Measurements from ENCODE around the gene SHQ1. TPM values are rescaled to one million over a fixed set of nuclear protein-coding genes. Genes with fewer than 3 reads are reported as not detected.

Gene SHQ1
- total RNA-seq, 2 donors from 2014 or later, result 10.9 to 25.0 TPM

DNA sequence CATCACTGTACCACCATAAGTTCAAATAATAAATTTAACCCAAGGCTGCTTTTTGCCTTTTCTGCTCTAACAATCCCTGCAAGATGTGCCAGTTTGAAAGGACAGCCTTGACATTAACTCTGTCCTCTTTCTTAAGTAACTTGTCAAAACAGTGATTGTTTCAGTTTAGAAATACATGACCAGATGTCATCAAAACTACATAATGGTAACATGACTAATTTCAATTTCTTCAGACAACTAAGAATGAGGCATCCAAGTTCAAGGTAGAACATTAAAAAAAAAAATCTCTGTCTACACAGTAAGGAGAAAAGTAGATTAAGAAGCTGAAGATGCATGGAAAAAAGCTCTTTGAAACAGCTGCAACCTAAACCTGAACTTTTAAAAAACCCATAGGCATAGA lies 47.4 kb downstream of the SHQ1 start:
- H3K27me3 ChIP-seq, result no peaks in the 10 kb centered on the region
- H3K4me3 ChIP-seq, result no peak overlapping the region
- no peaks in the 10 kb centered on the region for H3K9me3 ChIP-seq
- no peak for DNase-seq
- no peak overlapping the region for H3K9ac ChIP-seq (ENCODE audit: low read depth in 2 of 2, low read length in 2 of 2)
- intact Hi-C loops (cut with DNase I), result no loop called here
- no peaks in the 10 kb centered on the region for H3K36me3 ChIP-seq
- H3K27ac ChIP-seq, result no peak overlapping the region
- H3K4me1 ChIP-seq, result no peaks in the 10 kb centered on the region
- TF ChIP-seq, protein P1, sequence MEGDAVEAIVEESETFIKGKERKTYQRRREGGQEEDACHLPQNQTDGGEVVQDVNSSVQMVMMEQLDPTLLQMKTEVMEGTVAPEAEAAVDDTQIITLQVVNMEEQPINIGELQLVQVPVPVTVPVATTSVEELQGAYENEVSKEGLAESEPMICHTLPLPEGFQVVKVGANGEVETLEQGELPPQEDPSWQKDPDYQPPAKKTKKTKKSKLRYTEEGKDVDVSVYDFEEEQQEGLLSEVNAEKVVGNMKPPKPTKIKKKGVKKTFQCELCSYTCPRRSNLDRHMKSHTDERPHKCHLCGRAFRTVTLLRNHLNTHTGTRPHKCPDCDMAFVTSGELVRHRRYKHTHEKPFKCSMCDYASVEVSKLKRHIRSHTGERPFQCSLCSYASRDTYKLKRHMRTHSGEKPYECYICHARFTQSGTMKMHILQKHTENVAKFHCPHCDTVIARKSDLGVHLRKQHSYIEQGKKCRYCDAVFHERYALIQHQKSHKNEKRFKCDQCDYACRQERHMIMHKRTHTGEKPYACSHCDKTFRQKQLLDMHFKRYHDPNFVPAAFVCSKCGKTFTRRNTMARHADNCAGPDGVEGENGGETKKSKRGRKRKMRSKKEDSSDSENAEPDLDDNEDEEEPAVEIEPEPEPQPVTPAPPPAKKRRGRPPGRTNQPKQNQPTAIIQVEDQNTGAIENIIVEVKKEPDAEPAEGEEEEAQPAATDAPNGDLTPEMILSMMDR (IDR thresholded peaks at IDR 0.05), result no peak

DNA sequence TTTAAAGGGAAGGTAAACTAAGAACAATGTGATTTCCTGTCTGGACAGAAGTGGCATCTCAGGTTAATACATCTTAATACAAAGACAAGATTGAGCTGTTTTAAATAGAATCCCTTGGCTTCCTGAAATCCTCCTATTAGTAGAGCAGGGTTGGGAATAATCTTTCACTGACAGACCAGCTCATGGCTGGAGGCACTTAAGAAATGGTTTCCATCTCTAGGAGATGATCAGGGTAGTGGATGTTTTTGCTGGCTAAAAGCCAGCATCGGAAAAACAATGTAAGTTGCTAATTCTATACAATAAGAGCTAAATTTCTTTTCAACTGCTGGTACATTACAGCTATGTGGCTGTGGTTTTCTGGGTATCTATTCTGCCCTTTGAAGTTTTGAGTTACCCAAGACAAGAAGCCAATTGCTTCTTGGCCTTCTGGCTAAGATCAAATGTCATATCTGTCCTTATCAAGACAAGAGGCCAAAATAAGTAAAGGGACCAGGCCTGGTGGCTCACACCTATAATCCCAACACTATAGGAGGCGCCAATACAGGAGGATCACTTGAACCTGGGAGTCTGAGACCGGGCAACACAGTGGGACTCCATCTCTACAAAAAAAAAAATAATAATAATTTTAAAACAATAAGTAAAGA lies 49.6 kb downstream of the SHQ1 start:
- no peak overlapping the region for H3K27ac ChIP-seq
- no peak overlapping the region for H3K4me3 ChIP-seq
- H3K9ac ChIP-seq (ENCODE audit: low read depth in 2 of 2, low read length in 2 of 2), result no peak overlapping the region
- no peaks in the 10 kb centered on the region for H3K27me3 ChIP-seq
- intact Hi-C loops (cut with DNase I), result no loop called here
- DNase-seq, result no peak
- no peaks in the 10 kb centered on the region for H3K4me1 ChIP-seq
- no peaks in the 10 kb centered on the region for H3K36me3 ChIP-seq
- TF ChIP-seq, protein P1 (IDR thresholded peaks at IDR 0.05), result no peak
- H3K9me3 ChIP-seq, result no peaks in the 10 kb centered on the region

DNA sequence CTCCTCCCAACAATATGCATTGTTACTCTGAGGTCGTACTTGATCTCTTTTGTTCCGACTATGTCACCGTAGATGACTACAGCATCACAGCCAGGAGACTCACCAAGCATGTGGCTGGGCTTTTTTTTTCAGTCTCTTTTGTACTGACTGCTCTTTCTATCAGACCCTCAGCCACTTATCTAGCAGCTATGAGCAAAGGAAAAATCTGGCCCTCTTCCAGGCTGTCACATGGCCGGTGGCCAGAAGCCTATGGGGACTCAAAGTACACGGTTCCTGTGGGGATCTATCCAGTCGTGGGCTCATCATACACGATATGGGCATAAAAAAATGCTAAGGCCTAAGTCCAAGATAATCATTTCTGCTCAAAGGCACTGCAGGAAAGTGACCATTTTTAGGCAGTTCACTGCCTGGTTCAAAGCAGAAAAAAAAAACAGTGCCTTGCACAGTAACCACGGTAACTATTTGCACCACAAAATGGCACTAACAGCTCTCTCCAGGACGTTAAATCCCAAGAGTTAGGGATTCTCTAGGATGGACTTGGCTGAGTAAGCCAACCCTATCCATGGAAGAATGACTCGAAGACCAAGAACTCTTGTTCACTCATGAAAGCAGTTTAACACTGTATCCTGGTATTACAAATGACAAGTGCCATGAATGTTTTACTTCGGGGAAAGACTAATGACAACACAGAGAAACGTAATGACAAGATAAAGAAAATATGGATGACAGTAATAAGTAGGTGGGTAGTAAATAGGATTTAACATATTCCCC lies 50.3 kb downstream of the SHQ1 start:
- Histone ChIP-seq H3K27me3 (no peaks in the 10 kb centered on the region), H3K4me1 (no peaks in the 10 kb centered on the region), H3K4me3 (no peak overlapping the region), H3K36me3 (no peaks in the 10 kb centered on the region), H3K27ac (no peak overlapping the region), H3K9ac (ENCODE audit: low read depth in 2 of 2, low read length in 2 of 2) (no peak overlapping the region), H3K9me3 (no peaks in the 10 kb centered on the region)
- no peak for DNase-seq
- intact Hi-C loops (cut with DNase I), result no loop called here
- TF ChIP-seq, protein P1 (IDR thresholded peaks at IDR 0.05), result no peak

DNA sequence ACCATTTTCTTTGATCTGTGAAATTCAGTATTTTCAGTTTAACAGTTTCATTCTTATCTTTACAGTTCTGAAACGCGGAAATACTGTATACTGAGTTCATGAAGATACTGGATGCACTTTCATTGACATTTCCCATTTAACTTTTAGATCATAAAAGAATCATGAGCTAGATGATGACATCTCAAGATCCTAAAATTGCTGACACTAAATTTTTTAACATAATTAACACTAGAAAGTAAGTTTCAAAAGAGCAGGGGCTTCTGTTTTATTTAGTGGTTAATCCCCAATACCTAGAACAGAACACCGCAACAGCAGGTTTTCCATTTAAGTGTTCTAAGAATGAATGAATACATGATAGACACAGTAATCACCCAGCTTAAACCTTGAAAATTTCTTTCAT lies 54.2 kb downstream of the SHQ1 start:
- Histone ChIP-seq H3K27ac (no peak overlapping the region), H3K4me1 (no peaks in the 10 kb centered on the region), H3K4me3 (no peak overlapping the region), H3K27me3 (no peaks in the 10 kb centered on the region), H3K9ac (ENCODE audit: low read depth in 2 of 2, low read length in 2 of 2) (no peak overlapping the region), H3K36me3 (no peaks in the 10 kb centered on the region), H3K9me3 (no peaks in the 10 kb centered on the region)
- DNase-seq, result no peak
- TF ChIP-seq, protein P1 (IDR thresholded peaks at IDR 0.05), result no peak
- intact Hi-C loops (cut with DNase I), result no loop called here

DNA sequence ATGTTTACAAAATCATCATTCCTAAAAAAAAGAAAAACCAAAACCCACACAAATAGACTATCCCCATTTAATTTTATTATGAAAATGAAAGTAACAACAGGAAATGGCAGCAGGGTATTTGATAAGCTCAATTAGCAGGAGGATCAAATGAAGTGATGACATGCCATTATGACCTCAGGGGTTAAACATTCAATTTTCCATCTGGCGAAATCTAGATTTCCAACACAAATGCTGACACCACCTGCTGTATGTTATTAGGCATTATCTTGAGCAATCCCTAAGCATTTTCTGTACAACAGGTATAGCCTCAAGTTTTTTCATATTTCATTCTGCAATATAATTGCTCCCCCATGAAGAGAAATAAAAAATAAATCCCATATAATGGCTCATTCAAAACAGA lies 57.1 kb downstream of the SHQ1 start:
- H3K9me3 ChIP-seq, result no peaks in the 10 kb centered on the region
- intact Hi-C loops (cut with DNase I), result no loop called here
- no peak for DNase-seq
- H3K36me3 ChIP-seq, result no peaks in the 10 kb centered on the region
- no peaks in the 10 kb centered on the region for H3K4me1 ChIP-seq
- H3K27ac ChIP-seq, result no peak overlapping the region
- no peaks in the 10 kb centered on the region for H3K27me3 ChIP-seq
- H3K9ac ChIP-seq (ENCODE audit: low read depth in 2 of 2, low read length in 2 of 2), result no peak overlapping the region
- no peak overlapping the region for H3K4me3 ChIP-seq
- TF ChIP-seq, protein P1 (IDR thresholded peaks at IDR 0.05), result no peak

Data from colonic mucosa (tissue), 4 donors.